Subcutaneous abdominal adipose tissue (tissue), 5 donors: ENCODE data around the gene FOLR3.
"Not testable (repeated sequence)": the region's sequence is repeated elsewhere in the genome, so short reads cannot be mapped to it uniquely, and the experiment has no call there.

Source experiments
- H3K27ac ChIP-seq: one replicate; pipeline ENCODE4 v1.7.0; 2013; ENCODE audit warnings: low read depth, mild to moderate bottlenecking, inconsistent platforms, low read length, moderate library complexity
- H3K27me3 ChIP-seq, 5 donors: one replicate each; pipeline ENCODE4 v1.7.0; 2013; ENCODE audit warnings: low read length in 5 of 5, inconsistent platforms in 1 of 5; ENCODE audit not compliant: control insufficient read depth in 5 of 5, insufficient read depth in 4 of 5
- H3K36me3 ChIP-seq, 5 donors: one replicate each; pipeline ENCODE4 v1.7.0; 2013; ENCODE audit warnings: low read length in 5 of 5; ENCODE audit not compliant: control insufficient read depth in 5 of 5, insufficient read depth in 5 of 5
- H3K4me1 ChIP-seq, 5 donors: one replicate each; pipeline ENCODE4 v1.7.0; 2013; ENCODE audit warnings: low read length in 5 of 5, mild to moderate bottlenecking in 3 of 5, moderate library complexity in 1 of 5; ENCODE audit not compliant: control insufficient read depth in 5 of 5, insufficient read depth in 5 of 5
- H3K4me3 ChIP-seq, 5 donors: one replicate each; pipeline ENCODE4 v1.7.0; 2013; ENCODE audit warnings: low read length in 5 of 5, low read depth in 1 of 5
- H3K9ac ChIP-seq, 5 donors: one replicate each; pipeline ENCODE4 v1.7.0; 2013; ENCODE audit warnings: low read length in 5 of 5, mild to moderate bottlenecking in 4 of 5, moderate library complexity in 3 of 5
- H3K9me3 ChIP-seq, 5 donors: one replicate each; pipeline ENCODE4 v1.7.0; 2013; ENCODE audit warnings: low read length in 5 of 5; ENCODE audit not compliant: control insufficient read depth in 5 of 5
- donor health status: healthy.
- donor health status: healthy.
- donor health status: healthy.
- donor health status: healthy.
- donor health status: healthy.

The FOLR3 gene

GRCh38 chr11:72154816-72155215, 19.3 kb downstream of the FOLR3 start:
- H3K27me3 ChIP-seq, result peaks cover 0 to 8% (median 0%) of the 10 kb centered on the region in 5 donors
- no peaks in the 10 kb centered on the region for H3K36me3 ChIP-seq
- no peak overlapping the region for H3K4me3 ChIP-seq
- no peaks in the 10 kb centered on the region for H3K9me3 ChIP-seq
- no peak overlapping the region for H3K27ac ChIP-seq
- no peak overlapping the region for H3K9ac ChIP-seq
- H3K4me1 ChIP-seq, result no peaks in the 10 kb centered on the region

GRCh38 chr11:72155751-72156150, 20.2 kb downstream of the FOLR3 start:
- Histone ChIP-seq H3K36me3 (no peaks in the 10 kb centered on the region), H3K4me3 (no peak overlapping the region), H3K4me1 (no peaks in the 10 kb centered on the region), H3K9me3 (no peaks in the 10 kb centered on the region), H3K9ac (no peak overlapping the region), H3K27me3 (peaks cover 0 to 8% (median 0%) of the 10 kb centered on the region in 5 donors), H3K27ac (no peak overlapping the region)

- Histone ChIP-seq H3K9ac (no peak overlapping the region), H3K36me3 (no peaks in the 10 kb centered on the region), H3K4me3 (no peak overlapping the region), H3K9me3 (no peaks in the 10 kb centered on the region), H3K27me3 (peaks cover 0 to 8% (median 0%) of the 10 kb centered on the region in 5 donors), H3K4me1 (no peaks in the 10 kb centered on the region), H3K27ac (no peak overlapping the region)
Measured at GRCh38 chr11:72157131-72157530, 21.6 kb downstream of the FOLR3 start.

- Histone ChIP-seq H3K27ac (no peak overlapping the region), H3K36me3 (no peaks in the 10 kb centered on the region), H3K9me3 (no peaks in the 10 kb centered on the region), H3K4me1 (no peaks in the 10 kb centered on the region), H3K27me3 (peaks cover 0 to 8% (median 0%) of the 10 kb centered on the region in 5 donors), H3K4me3 (no peak overlapping the region), H3K9ac (no peak overlapping the region)
Measured at GRCh38 chr11:72160319-72160718, 24.8 kb downstream of the FOLR3 start.

GRCh38 chr11:72162891-72163492, 27.5 kb downstream of the FOLR3 start:
- Histone ChIP-seq H3K27ac (no peak overlapping the region), H3K27me3 (peaks cover 0 to 8% (median 0%) of the 10 kb centered on the region in 5 donors), H3K4me3 (no peak overlapping the region), H3K4me1 (no peaks in the 10 kb centered on the region), H3K36me3 (no peaks in the 10 kb centered on the region), H3K9ac (no peak overlapping the region), H3K9me3 (no peaks in the 10 kb centered on the region)

GRCh38 chr11:72164187-72164586, 28.7 kb downstream of the FOLR3 start:
- H3K9me3 ChIP-seq, H3K4me3 ChIP-seq, H3K27me3 ChIP-seq, H3K4me1 ChIP-seq, H3K27ac ChIP-seq, H3K36me3 ChIP-seq, H3K9ac ChIP-seq: not testable (repeated sequence)

GRCh38 chr11:72169046-72169555, 33.6 kb downstream of the FOLR3 start:
- not testable (repeated sequence) for H3K9me3 ChIP-seq, H3K4me3 ChIP-seq, H3K27me3 ChIP-seq, H3K27ac ChIP-seq, H3K36me3 ChIP-seq, H3K9ac ChIP-seq, H3K4me1 ChIP-seq

- H3K27me3 ChIP-seq, H3K4me1 ChIP-seq, H3K36me3 ChIP-seq, H3K9me3 ChIP-seq, H3K4me3 ChIP-seq, H3K27ac ChIP-seq, H3K9ac ChIP-seq: not testable (repeated sequence)
Measured at GRCh38 chr11:72169754-72170153, 34.2 kb downstream of the FOLR3 start.

- H3K9ac ChIP-seq, H3K36me3 ChIP-seq, H3K4me3 ChIP-seq, H3K9me3 ChIP-seq, H3K27ac ChIP-seq, H3K4me1 ChIP-seq, H3K27me3 ChIP-seq: not testable (repeated sequence)
Measured at GRCh38 chr11:72172043-72172442, 36.5 kb downstream of the FOLR3 start.

GRCh38 chr11:72173291-72173690, 37.8 kb downstream of the FOLR3 start:
- H3K9me3 ChIP-seq, result no peaks in the 10 kb centered on the region
- peaks cover 0 to 3% (median 0%) of the 10 kb centered on the region in 5 donors for H3K27me3 ChIP-seq
- no peak overlapping the region for H3K9ac ChIP-seq
- no peak overlapping the region for H3K4me3 ChIP-seq
- H3K36me3 ChIP-seq, result no peaks in the 10 kb centered on the region
- no peaks in the 10 kb centered on the region for H3K4me1 ChIP-seq
- no peak overlapping the region for H3K27ac ChIP-seq
